GM23248 (cell line): ENCODE data around the gene FYB1. TPM values are rescaled to one million over a fixed set of nuclear protein-coding genes. Genes with fewer than 3 reads are reported as not detected.
A peak's percentile ranks its signal among the peaks of the same experiment; 100 is the strongest.

Experiments
- DNase-seq: peaks from one replicate; pipeline ENCODE4 v3.0.0-alpha.2; 2015
- H2AFZ ChIP-seq: fragments of 200-600 bp; sonication (generic); 2 replicates; pipeline ENCODE4 v1.6.1; 2016; ENCODE audit warnings: antibody characterized with exemption
- H3F3A ChIP-seq: fragments of 200-600 bp; sonication (generic); 2 replicates; pipeline ENCODE4 v1.6.1; 2016; ENCODE audit warnings: mild to moderate bottlenecking, antibody characterized with exemption, mixed run types; ENCODE audit not compliant: insufficient read depth
- H3K27ac ChIP-seq: fragments of 200-600 bp; sonication (generic); 2 replicates; pipeline ENCODE4 v1.5.1; 2016; ENCODE audit warnings: mild to moderate bottlenecking
- H3K27me3 ChIP-seq: fragments of 200-600 bp; sonication (generic); replicated peaks from 2 replicates; pipeline ENCODE4 v1.6.1; 2016; ENCODE audit warnings: mild to moderate bottlenecking; ENCODE audit not compliant: insufficient read depth
- H3K36me3 ChIP-seq: fragments of 200-600 bp; sonication (generic); 2 replicates; pipeline ENCODE4 v1.6.1; 2016; ENCODE audit warnings: low read depth, mild to moderate bottlenecking
- H3K4me1 ChIP-seq: fragments of 200-600 bp; sonication (generic); 2 replicates; pipeline ENCODE4 v1.6.1; 2016; ENCODE audit warnings: mild to moderate bottlenecking; ENCODE audit not compliant: insufficient read depth
- H3K4me2 ChIP-seq: fragments of 200-600 bp; sonication (generic); one replicate; pipeline ENCODE4 v1.6.1; 2016; ENCODE audit warnings: mild to moderate bottlenecking; ENCODE audit not compliant: unreplicated experiment
- H3K4me3 ChIP-seq: fragments of 200-600 bp; sonication (generic); 2 replicates; pipeline ENCODE4 v1.5.1; 2016; ENCODE audit warnings: mild to moderate bottlenecking
- H3K79me2 ChIP-seq: fragments of 200-600 bp; sonication (generic); 2 replicates; pipeline ENCODE4 v1.6.1; 2016; ENCODE audit warnings: mild to moderate bottlenecking; ENCODE audit not compliant: insufficient read depth
- H3K9ac ChIP-seq: fragments of 200-600 bp; sonication (generic); 2 replicates; pipeline ENCODE4 v1.6.1; 2016; ENCODE audit warnings: mild to moderate bottlenecking
- H3K9me2 ChIP-seq: fragments of 200-600 bp; sonication (generic); 2 replicates; pipeline ENCODE4 v1.6.1; 2016; ENCODE audit warnings: mixed run types, mild to moderate bottlenecking, moderate library complexity; ENCODE audit not compliant: insufficient read depth
- H3K9me3 ChIP-seq: fragments of 200-600 bp; sonication (generic); one replicate; pipeline ENCODE4 v1.6.1; 2017; ENCODE audit warnings: low read depth
- H4K20me1 ChIP-seq: fragments of 200-600 bp; sonication (generic); 2 replicates; pipeline ENCODE4 v1.6.0; 2016; ENCODE audit not compliant: insufficient read depth
- EZH2 ChIP-seq: fragments of 200-600 bp; sonication (generic); IDR thresholded peaks from 2 replicates; pipeline ENCODE4 v1.6.1; 2018; ENCODE audit warnings: antibody characterized with exemption, mild to moderate bottlenecking; ENCODE audit not compliant: insufficient read depth, poor library complexity, severe bottlenecking
- EZH2phosphoT487 ChIP-seq: fragments of 200-600 bp; sonication (generic); IDR thresholded peaks from 2 replicates; pipeline ENCODE4 v1.6.1; 2018; ENCODE audit warnings: antibody characterized with exemption, moderate library complexity, mild to moderate bottlenecking, low read depth; ENCODE audit not compliant: insufficient read depth
- WGBS, 2 experiments: methylation state at CpG; one replicate each; pipeline ENCODE4 v1.1.6; 2015 to 2017; ENCODE audit warnings: low lambda C conversion rate in 2 of 2, low coverage in 1 of 2; ENCODE audit errors: missing lambda C conversion rate in 2 of 2; 5-methylcytosine and 5-hydroxymethylcytosine counted together
- in situ Hi-C: fragments of 300-500 bp; cut with MboI; formaldehyde crosslinking; loops from 2 replicates; pipeline ENCODE4 v1.15.0; 2020
- polyA plus RNA-seq: library from polyadenylated mRNA; unstranded; fragments of >200 nt; fragmentation: Nextera tagmentation; extraction: Ambion mirVana; gene quantifications from 2 replicates; pipeline ENCODE4 v1.2.1, GENCODE V29; 2016
- total RNA-seq: library from RNA; depleted of rRNA; stranded (reverse); fragments of >200 nt; shearing (Covaris generic); gene quantifications from 2 replicates; pipeline ENCODE4 v1.2.3, GENCODE V29; 2014

Gene FYB1
- total and polyA plus RNA-seq, 2 experiments from 2014 or later, result 0.11 TPM; not detected in 1

DNA sequence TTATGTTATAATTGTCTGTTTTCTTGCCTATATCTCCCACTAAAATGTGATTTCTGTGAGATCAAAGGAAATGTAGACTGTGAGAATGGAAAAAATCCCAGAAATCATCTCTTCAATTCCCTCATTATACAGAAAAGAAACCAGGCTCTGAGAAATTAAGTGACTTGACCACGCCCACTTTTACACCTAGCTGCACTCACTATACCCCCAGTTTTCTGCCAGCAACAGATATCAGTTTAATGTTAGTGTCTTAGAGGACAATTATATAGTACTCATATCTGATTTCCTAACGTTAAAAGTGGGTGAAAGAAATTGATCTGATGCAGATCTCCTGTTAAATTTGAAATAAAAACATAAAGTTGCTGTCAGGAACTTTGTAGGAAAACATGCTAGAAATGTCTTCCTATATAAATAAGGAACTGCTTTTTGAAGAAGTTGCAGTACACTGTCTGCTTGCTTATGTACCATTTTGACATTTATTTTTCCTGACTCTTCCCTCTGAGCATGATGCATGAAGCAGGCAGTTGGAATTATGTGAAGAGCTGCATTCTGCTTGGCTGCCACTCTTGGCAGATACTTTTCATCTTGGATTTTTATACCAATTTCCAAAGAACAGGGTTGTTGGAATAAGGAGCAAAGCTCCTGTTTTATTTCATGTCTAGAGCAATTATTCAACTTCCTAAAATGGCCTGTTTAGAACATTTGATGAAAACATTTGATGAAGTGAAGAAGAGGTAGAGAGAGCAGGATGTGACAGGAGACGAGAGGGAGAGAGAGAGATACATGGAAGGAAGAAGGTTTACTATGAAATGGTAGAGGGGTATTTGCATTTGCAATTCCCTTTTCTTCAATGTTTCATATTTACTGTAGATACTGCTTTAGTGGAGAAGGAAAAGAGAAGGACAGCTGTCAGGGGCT, 87.9 kb downstream of the FYB1 start:
- H2AFZ ChIP-seq, result peak overlapping the region; percentile 53
- H3K27me3 ChIP-seq, result no peaks in the 10 kb centered on the region
- no peaks in the 10 kb centered on the region for H3F3A ChIP-seq
- H4K20me1 ChIP-seq, result no peaks in the 10 kb centered on the region
- no peaks in the 10 kb centered on the region for H3K4me1 ChIP-seq
- no peak for DNase-seq
- WGBS, 2 experiments, result 55 to 61% methylated on average over 3 of the region's 3 CpGs
- no peak overlapping the region for H3K27ac ChIP-seq
- H3K9me2 ChIP-seq, result no peaks in the 10 kb centered on the region
- no peak overlapping the region for H3K9ac ChIP-seq
- no peaks in the 10 kb centered on the region for H3K9me3 ChIP-seq
- no peak overlapping the region for H3K4me2 ChIP-seq
- in situ Hi-C loops, result no loop called here
- no peaks in the 10 kb centered on the region for H3K36me3 ChIP-seq
- TF ChIP-seq EZH2 (no peak), EZH2phosphoT487 (no peak)
- no peak overlapping the region for H3K4me3 ChIP-seq
- no peaks in the 10 kb centered on the region for H3K79me2 ChIP-seq

DNA sequence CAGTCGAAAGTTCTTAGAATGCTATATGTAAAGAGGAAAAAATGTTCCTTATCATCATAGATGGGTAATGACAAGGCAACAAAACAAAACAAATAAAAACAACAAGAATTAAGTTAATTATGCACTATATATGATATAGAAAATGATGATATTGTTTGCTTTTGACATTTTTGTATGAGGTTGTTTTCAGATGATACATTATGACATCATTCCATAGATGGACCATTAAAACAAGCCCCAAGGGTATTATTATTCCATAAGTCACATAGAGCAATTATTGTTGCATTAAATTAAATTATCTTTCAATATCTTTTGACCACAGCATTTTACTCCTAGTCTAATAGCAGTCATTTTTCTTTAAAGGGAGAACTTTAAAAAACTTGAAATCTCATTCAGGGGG, 88.6 kb downstream of the FYB1 start:
- Histone ChIP-seq H3K27me3 (no peaks in the 10 kb centered on the region), H3K9ac (no peak overlapping the region), H3K4me2 (no peak overlapping the region), H2AFZ (no peak overlapping the region), H3F3A (no peaks in the 10 kb centered on the region), H3K4me3 (no peak overlapping the region), H3K4me1 (no peaks in the 10 kb centered on the region), H3K36me3 (no peaks in the 10 kb centered on the region), H3K27ac (no peak overlapping the region), H3K9me2 (no peaks in the 10 kb centered on the region), H4K20me1 (no peaks in the 10 kb centered on the region), H3K9me3 (no peaks in the 10 kb centered on the region), H3K79me2 (no peaks in the 10 kb centered on the region)
- no peak for TF ChIP-seq EZH2
- TF ChIP-seq EZH2phosphoT487, result no peak
- 57 to 71% methylated on average over 1 of the region's 1 CpG for WGBS, 2 experiments
- in situ Hi-C loops, result no loop called here
- DNase-seq, result no peak

DNA sequence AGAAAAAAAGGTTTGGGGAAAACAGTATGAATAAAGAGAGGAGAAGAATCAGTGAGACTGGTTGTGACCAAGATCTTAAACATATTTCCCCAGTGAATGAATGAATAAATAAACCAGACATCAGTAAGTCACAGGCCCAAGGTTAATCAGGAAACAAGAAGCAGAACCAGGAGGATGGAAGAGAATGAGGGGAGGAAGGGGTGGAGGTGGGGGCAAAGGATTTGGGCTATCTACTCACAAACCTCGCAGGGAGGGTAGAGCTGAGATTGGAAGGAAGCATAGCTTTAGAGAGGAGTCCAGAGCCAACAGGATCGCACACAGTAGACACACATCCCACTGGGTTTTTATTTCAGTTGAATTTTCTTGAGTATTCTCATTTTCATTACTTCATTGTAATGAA, 97.4 kb downstream of the FYB1 start:
- no peak for DNase-seq
- Histone ChIP-seq H3K9me3 (no peaks in the 10 kb centered on the region), H3F3A (no peaks in the 10 kb centered on the region), H3K9ac (no peak overlapping the region), H3K36me3 (no peaks in the 10 kb centered on the region), H3K27me3 (no peaks in the 10 kb centered on the region), H3K4me2 (no peak overlapping the region), H2AFZ (no peak overlapping the region), H4K20me1 (no peaks in the 10 kb centered on the region), H3K4me3 (no peak overlapping the region), H3K9me2 (no peaks in the 10 kb centered on the region), H3K79me2 (no peaks in the 10 kb centered on the region), H3K4me1 (peaks cover 14% of the 10 kb centered on the region), H3K27ac (no peak overlapping the region)
- 82 to 98% methylated on average over 2 of the region's 2 CpGs for WGBS, 2 experiments
- in situ Hi-C loops, result no loop called here
- TF ChIP-seq EZH2phosphoT487 (no peak), EZH2 (no peak)

DNA sequence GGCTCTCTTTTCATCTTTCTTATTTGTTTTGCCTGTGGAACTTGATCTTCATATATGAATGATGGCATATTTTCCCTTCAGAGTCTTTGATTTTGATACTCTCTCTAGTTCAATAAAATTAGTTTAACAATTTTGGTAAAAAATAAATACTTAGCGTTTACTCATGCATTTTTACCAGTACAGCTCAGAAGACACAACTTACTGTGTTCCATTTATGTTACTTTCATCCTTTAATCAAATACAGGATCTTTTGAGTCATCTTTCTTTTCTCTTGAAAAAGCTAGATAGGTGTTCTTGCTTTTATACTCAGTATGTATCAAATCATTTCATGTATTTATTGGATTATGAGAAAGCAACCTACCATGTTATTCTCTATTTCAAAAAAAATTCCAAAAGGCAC, 98.0 kb downstream of the FYB1 start:
- H3K27ac ChIP-seq, result no peak overlapping the region
- H4K20me1 ChIP-seq, result no peaks in the 10 kb centered on the region
- no peaks in the 10 kb centered on the region for H3F3A ChIP-seq
- H3K4me2 ChIP-seq, result no peak overlapping the region
- no peaks in the 10 kb centered on the region for H3K9me2 ChIP-seq
- in situ Hi-C loops, result no loop called here
- H3K4me1 ChIP-seq, result peaks cover 20% of the 10 kb centered on the region
- no peaks in the 10 kb centered on the region for H3K9me3 ChIP-seq
- H2AFZ ChIP-seq, result no peak overlapping the region
- DNase-seq, result peak; percentile 19
- no peaks in the 10 kb centered on the region for H3K36me3 ChIP-seq
- 48 to 57% methylated on average over 1 of the region's 1 CpG for WGBS, 2 experiments
- TF ChIP-seq EZH2phosphoT487 (no peak), EZH2 (no peak)
- H3K4me3 ChIP-seq, result no peak overlapping the region
- no peaks in the 10 kb centered on the region for H3K79me2 ChIP-seq
- no peak overlapping the region for H3K9ac ChIP-seq
- no peaks in the 10 kb centered on the region for H3K27me3 ChIP-seq

DNA sequence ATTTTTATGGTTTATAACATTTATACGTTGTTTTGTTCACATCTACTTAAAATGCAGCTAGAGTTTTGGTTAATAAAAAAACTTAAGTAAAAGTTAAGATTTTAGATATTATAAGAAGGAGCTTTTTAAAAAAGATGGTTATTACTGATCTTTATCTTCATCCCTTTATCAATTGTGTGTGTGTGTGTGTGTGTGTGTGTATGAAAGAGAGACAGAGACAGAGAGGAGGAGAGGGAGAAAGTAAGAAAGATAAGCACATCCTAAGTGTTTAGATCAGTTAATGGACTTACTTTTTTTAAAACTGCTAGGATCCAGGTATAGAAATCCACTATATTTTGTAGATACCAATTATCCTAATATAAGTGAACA, 99.3 kb downstream of the FYB1 start:
- Histone ChIP-seq H3K36me3 (no peaks in the 10 kb centered on the region), H3F3A (no peaks in the 10 kb centered on the region), H3K9me3 (no peaks in the 10 kb centered on the region), H3K79me2 (no peaks in the 10 kb centered on the region), H3K9me2 (no peaks in the 10 kb centered on the region), H3K27me3 (no peaks in the 10 kb centered on the region), H2AFZ (no peak overlapping the region), H4K20me1 (no peaks in the 10 kb centered on the region), H3K4me1 (peaks cover 20% of the 10 kb centered on the region), H3K27ac (no peak overlapping the region), H3K9ac (no peak overlapping the region), H3K4me2 (no peak overlapping the region), H3K4me3 (no peak overlapping the region)
- in situ Hi-C loops, result no loop called here
- WGBS, 2 experiments, result 88 to 96% methylated on average over 1 of the region's 1 CpG
- TF ChIP-seq EZH2 (no peak), EZH2phosphoT487 (no peak)
- no peak for DNase-seq
